ENCODE results near the gene GLI2. TPM values are rescaled to one million over a fixed set of nuclear protein-coding genes. Genes with fewer than 3 reads are reported as not detected.

The GLI2 gene
- total RNA-seq, 2 experiments from 2014 or later: not detected

DNA sequence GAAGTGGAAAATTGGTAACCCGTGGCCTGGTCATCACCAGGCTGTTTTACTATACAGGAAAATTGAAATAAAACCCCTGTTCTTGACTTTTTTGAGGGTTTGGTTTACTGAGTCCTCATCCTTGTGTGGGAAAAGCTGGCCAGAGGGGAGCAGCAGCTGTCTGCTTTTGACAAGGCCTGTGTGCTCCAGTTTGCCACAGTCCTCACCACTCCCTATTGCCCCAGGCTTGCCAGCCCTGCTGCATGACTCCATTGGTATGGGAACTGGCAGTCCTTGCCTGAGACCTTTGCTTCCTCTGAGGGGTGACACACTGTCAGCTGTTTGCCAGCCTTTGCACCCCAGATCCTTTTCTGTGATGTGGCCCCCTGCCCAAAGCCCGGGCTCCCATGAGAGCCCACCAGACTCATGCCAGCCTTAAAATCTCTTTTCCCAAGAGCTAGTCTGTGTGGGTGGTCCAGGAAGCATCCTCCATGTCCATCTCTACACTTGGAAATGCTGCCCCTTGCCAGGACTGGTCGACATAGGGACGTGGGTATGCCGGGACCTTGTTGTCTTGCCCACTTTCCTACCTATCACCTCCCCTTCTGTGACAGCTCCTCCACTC, 39.0 kb downstream of the GLI2 start:
- Mint-ChIP-seq H3K4me1 (no peaks in the 10 kb centered on the region), H3K27ac (no peak overlapping the region), H3K9me3 (no peaks in the 10 kb centered on the region), H3K36me3 (no peaks in the 10 kb centered on the region), H3K27me3 (no peaks in the 10 kb centered on the region), H3K4me3 (no peak overlapping the region)
- DNase-seq: no peak

DNA sequence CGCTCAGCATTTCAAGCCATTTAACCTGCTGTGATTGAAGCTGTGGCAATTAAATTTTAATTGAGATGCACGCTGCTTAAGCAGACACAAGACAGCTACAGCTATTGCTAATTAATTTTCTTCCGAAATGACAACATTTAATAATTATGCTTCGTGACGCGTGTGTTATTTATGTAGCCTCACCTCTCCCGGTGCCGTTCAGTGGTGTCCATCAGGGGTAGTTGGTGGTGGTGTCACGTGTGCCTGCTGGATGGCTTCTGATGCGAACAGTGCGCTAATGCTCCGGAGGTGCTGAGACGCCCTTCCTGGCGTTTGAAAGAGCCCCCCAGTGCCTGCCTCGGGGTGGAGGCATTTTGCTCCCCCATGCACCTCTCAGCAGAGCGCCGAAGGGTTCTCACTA, 39.5 kb downstream of the GLI2 start:
- no peaks in the 10 kb centered on the region for H3K9me3 Mint-ChIP-seq
- no peak overlapping the region for H3K27ac Mint-ChIP-seq
- H3K4me1 Mint-ChIP-seq: no peaks in the 10 kb centered on the region
- H3K4me3 Mint-ChIP-seq: no peak overlapping the region
- DNase-seq: no peak
- H3K27me3 Mint-ChIP-seq: no peaks in the 10 kb centered on the region
- H3K36me3 Mint-ChIP-seq: no peaks in the 10 kb centered on the region

DNA sequence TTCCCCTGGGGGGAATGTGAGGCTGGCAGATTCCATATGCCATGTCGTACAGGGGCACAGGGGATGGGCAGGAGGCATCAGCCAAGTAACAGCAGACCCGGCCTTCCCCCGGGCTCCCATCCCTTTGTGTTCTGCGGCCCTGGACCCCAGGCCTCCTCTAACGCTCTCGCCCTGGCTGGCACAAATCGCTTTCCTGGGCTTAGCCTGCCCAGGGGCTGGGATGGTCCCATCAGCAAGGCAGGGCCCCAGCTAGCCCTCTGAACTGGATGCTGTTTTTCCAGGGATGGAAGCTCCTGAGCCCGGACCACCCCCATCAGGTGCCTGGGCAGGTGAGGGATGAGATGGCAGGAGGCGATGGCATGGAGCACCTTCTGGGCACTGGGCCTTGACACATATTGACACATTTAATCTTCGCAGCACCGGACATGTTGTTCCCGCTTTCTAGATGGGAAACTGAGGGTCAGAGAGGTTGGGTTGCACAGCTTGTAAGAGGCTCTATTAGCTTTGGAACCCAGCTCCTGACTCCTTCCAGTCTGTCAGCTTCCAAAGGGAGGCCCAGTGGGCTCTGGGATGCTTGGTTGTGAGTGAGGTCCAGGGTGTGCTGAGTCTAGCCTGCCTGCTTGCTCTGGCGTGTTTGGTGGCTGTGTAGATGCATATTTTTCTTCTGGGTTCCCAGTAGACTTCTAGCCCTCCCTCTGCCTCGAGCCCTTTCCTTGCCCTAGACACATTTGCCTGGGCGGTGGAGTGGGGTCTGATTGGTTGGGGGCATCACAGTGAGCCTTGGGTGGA, 40.3 kb downstream of the GLI2 start:
- DNase-seq: no peak
- no peaks in the 10 kb centered on the region for H3K4me1 Mint-ChIP-seq
- H3K36me3 Mint-ChIP-seq: no peaks in the 10 kb centered on the region
- no peaks in the 10 kb centered on the region for H3K9me3 Mint-ChIP-seq
- H3K27ac Mint-ChIP-seq: no peak overlapping the region
- H3K27me3 Mint-ChIP-seq: no peaks in the 10 kb centered on the region
- no peak overlapping the region for H3K4me3 Mint-ChIP-seq

DNA sequence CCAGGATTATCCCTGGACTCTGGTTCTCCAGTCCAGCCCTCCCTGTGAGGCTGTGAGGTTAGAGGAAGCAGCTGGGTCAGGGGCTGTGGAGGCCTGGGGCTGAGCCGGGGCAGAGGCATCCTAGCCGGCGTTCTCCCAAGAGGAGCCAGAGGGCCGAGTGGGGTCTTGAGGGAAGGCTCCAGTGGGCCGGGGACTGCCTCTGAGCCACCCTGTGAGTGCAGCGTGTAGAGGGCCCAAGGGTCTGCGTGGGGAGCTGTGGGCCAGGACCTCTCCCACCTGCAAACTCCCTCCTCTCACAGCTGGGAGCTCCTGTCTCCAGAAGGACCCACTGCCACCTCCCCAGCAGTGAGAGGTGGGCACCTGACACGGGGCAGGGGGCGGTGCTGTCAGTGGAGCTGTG, 41.0 kb downstream of the GLI2 start:
- Mint-ChIP-seq H3K9me3 (no peaks in the 10 kb centered on the region), H3K27me3 (no peaks in the 10 kb centered on the region), H3K36me3 (no peaks in the 10 kb centered on the region), H3K4me3 (no peak overlapping the region), H3K4me1 (no peaks in the 10 kb centered on the region), H3K27ac (no peak overlapping the region)
- DNase-seq: no peak

DNA sequence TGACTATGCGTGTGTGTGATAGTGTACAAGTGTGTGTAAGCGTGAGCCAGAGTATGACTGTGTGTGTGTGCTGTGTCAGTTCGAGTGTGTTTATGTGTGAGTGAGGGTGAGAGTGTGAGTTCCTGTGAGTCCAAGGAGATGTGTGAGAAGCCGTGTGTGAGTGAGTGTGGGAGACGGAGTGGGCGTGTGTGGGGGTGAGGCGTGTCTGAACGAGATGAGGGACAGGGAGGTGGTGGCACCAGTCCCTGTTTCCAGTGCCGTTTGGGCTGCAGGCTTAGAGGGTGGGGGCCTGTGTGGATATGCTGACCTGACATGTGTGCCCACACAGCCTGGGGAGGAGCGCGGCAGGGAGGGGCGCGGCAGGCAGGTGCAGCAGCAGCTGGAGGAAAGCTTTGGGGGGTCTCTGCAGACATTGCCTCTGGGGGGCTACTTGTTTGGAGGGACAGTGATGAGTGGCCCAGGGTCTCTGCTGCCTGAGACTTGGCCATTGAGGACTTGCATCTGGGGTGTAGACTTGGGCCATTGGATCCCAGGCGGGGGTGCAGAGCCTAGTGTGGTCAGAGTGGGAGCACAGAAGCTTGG, 41.6 kb downstream of the GLI2 start:
- no peak overlapping the region for H3K27ac Mint-ChIP-seq
- no peak overlapping the region for H3K4me3 Mint-ChIP-seq
- no peaks in the 10 kb centered on the region for H3K4me1 Mint-ChIP-seq
- no peak for DNase-seq
- no peaks in the 10 kb centered on the region for H3K36me3 Mint-ChIP-seq
- no peaks in the 10 kb centered on the region for H3K9me3 Mint-ChIP-seq
- no peaks in the 10 kb centered on the region for H3K27me3 Mint-ChIP-seq

DNA sequence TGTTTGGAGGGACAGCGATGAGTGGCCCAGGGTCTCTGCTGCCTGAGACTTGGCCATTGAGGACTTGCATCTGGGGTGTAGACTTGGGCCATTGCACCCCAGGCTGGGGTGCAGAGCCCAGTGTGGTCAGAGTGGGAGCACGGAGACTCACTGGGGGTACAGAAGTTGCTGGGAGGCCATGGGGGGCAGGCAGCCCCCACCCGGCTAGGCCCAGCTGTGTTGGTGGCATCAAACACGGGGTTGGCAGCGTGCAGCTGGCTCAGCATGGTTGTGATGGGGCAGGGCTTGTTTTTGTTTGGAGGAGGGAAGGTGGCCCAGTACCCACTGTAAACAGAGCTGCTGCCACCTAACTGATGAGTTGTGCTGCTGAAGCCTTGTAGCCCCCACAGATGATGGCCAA, 42.1 kb downstream of the GLI2 start:
- no peak overlapping the region for H3K27ac Mint-ChIP-seq
- H3K9me3 Mint-ChIP-seq: no peaks in the 10 kb centered on the region
- H3K36me3 Mint-ChIP-seq: no peaks in the 10 kb centered on the region
- no peak for DNase-seq
- no peaks in the 10 kb centered on the region for H3K27me3 Mint-ChIP-seq
- H3K4me1 Mint-ChIP-seq: no peaks in the 10 kb centered on the region
- no peak overlapping the region for H3K4me3 Mint-ChIP-seq

DNA sequence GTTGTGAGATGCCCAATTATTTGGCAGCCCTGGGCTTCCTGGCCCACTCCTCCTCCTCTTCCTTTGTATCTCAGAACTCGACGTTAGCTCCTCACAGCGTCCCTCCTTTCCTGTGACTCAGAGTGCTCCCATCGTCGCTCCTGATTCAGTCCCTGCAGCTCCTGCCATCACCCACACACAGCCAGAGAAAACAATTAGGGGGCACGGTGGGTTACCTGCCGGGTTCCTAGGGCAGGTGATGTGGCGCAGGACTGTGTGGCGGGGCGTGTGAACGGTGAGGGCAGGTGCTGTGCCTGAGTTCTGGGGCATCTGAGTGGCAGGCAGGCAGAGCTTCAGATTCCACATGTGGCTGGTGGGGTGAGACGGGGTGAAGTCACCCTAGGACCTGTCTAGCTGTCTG, 42.6 kb downstream of the GLI2 start:
- no peak for DNase-seq
- no peaks in the 10 kb centered on the region for H3K36me3 Mint-ChIP-seq
- H3K4me1 Mint-ChIP-seq: peaks cover 2% of the 10 kb centered on the region
- H3K27me3 Mint-ChIP-seq: no peaks in the 10 kb centered on the region
- H3K9me3 Mint-ChIP-seq: no peaks in the 10 kb centered on the region
- no peak overlapping the region for H3K27ac Mint-ChIP-seq
- no peak overlapping the region for H3K4me3 Mint-ChIP-seq

DNA sequence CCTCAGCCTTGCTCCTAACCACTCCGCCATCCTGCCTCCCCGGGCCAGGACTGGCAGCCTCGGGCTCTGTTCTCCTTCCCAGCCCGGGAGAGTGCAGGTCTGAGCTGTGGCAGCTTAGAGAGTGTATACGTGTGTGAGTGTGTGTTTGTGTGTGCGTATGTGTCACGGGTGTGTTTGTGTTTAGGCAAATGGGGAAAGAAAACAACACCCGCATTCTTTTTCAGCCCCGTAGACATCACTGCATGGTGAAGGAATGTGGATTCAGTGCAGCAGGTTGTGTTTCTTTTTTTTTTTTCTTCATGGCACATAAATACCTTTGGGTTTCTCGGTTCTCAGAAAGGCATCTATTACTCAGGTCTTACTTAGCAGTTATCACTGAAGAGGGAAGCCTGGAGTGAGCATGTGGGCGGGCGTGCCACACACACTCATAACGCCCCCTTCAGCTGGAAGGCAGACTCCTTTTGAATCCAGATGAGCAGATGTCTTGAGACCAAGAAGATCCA, 44.2 kb downstream of the GLI2 start:
- Mint-ChIP-seq H3K27me3 (no peaks in the 10 kb centered on the region), H3K9me3 (no peaks in the 10 kb centered on the region), H3K27ac (no peak overlapping the region), H3K4me3 (no peak overlapping the region), H3K36me3 (no peaks in the 10 kb centered on the region), H3K4me1 (peaks cover 4% of the 10 kb centered on the region)
- no peak for DNase-seq

DNA sequence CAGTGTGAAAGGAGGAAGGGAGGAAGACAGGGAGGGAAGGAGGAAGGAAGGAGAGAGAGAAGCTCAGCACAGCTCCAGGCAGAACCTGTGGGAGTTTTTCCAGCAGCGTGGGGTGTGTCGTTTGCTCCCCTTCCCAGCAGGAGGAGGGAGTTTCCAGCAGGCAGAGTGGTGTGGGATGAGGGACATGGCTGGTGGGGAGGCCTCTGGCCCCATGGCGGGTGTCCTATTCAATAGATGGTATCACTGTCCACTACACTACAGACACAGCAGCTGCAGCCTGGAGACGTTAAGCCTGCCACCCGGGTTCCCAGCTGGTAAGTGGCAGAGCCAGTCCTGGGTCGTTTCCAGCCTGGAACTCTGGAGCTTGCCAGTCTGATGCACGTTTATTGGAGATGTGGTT, 44.7 kb downstream of the GLI2 start:
- Mint-ChIP-seq H3K27ac (no peak overlapping the region), H3K4me3 (no peak overlapping the region), H3K9me3 (no peaks in the 10 kb centered on the region), H3K36me3 (no peaks in the 10 kb centered on the region), H3K4me1 (peaks cover 4% of the 10 kb centered on the region), H3K27me3 (no peaks in the 10 kb centered on the region)
- no peak for DNase-seq

DNA sequence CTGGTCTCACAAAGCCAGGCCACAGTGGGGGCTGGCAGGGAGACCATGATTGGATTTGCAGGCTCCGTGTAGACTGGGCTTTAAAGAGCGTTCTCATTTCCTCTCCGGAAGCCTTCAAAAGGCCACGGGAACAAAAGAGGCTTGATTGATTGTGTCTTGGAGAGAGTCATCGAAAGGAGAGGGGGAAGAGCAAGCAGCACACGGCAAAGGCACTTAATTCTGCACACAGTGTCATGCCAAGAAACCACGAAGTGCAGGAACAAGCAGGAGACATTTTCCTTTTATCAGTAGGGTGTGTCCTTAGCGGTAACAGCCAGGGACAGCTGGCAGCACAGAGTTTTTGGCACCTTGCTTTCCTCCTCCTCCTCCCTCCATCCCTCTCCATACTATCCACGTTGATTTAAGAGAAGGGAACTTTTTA, 47.7 kb downstream of the GLI2 start:
- Mint-ChIP-seq H3K9me3 (no peaks in the 10 kb centered on the region), H3K27ac (no peak overlapping the region), H3K36me3 (no peaks in the 10 kb centered on the region), H3K4me3 (no peak overlapping the region), H3K27me3 (no peaks in the 10 kb centered on the region), H3K4me1 (peaks cover 4% of the 10 kb centered on the region)
- DNase-seq: no peak

DNA sequence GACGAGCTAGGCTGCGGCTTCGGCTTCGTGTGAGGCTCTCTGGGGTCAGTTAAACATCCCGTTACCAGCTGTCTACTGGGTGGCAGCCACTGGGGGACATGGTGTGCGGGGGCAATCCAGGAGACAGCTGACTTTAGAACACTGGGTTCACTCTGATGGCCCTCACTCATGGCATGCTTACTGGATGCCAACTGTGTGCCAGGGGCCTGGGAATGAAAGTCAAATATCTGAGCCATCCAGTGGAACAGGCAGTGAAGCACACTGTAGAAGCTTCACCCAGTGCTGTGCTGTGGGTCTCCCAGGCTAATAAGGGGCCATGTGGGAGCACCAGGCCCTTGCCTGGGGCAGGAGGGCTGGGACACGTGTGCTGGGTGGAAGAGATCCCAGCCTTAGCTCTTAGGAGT, 48.3 kb downstream of the GLI2 start:
- no peaks in the 10 kb centered on the region for H3K36me3 Mint-ChIP-seq
- DNase-seq: no peak
- H3K4me3 Mint-ChIP-seq: no peak overlapping the region
- no peak overlapping the region for H3K27ac Mint-ChIP-seq
- no peaks in the 10 kb centered on the region for H3K27me3 Mint-ChIP-seq
- peaks cover 4% of the 10 kb centered on the region for H3K4me1 Mint-ChIP-seq
- no peaks in the 10 kb centered on the region for H3K9me3 Mint-ChIP-seq
